Suprapubic skin (tissue), 4 donors: ENCODE measurements around the gene EFHD1. TPM values are rescaled to one million over a fixed set of nuclear protein-coding genes. Genes with fewer than 3 reads are reported as not detected.
"Not testable (repeated sequence)": the region's sequence is repeated elsewhere in the genome, so short reads cannot be mapped to it uniquely, and the experiment has no call there.

Experiments used
- DNase-seq, 2 donors: peaks; one replicate each; pipeline ENCODE4 v3.0.0-alpha.2; 2019; ENCODE audit warnings: low spot score in 2 of 2
- H3K27ac ChIP-seq: fragments of 200-600 bp; sonication (generic); one replicate; pipeline ENCODE4 v1.5.1; 2019
- H3K27me3 ChIP-seq: fragments of 200-600 bp; sonication (generic); one replicate; pipeline ENCODE4 v1.5.1; 2019
- H3K36me3 ChIP-seq: fragments of 200-600 bp; sonication (generic); one replicate; pipeline ENCODE4 v1.5.1; 2019
- H3K4me1 ChIP-seq: fragments of 200-600 bp; sonication (generic); one replicate; pipeline ENCODE4 v1.5.1; 2019
- H3K4me3 ChIP-seq: fragments of 200-600 bp; sonication (generic); one replicate; pipeline ENCODE4 v1.5.1; 2019; ENCODE audit warnings: mild to moderate bottlenecking
- H3K9me3 ChIP-seq: fragments of 200-600 bp; sonication (generic); one replicate; pipeline ENCODE4 v1.5.1; 2019
- EP300 ChIP-seq: sonication (generic); formaldehyde crosslinking; IDR thresholded peaks from one replicate; pipeline ENCODE4 v1.6.1; 2017; ENCODE audit warnings: antibody characterized with exemption
- POLR2A ChIP-seq, 2 donors: fragments of 450-650 bp; IDR thresholded peaks; one replicate each; pipeline ENCODE4 v1.6.1; 2017; ENCODE audit warnings: antibody characterized with exemption in 2 of 2, mild to moderate bottlenecking in 2 of 2, moderate library complexity in 2 of 2
- POLR2AphosphoS5 ChIP-seq, 3 donors: sonication (generic); formaldehyde crosslinking; IDR thresholded peaks; one replicate each; pipeline ENCODE4 v1.6.1; 2017; ENCODE audit warnings: antibody characterized with exemption in 3 of 3
- WGBS: methylation state at CpG from one replicate; pipeline ENCODE4 v1.1.5; 2018; 5-methylcytosine and 5-hydroxymethylcytosine counted together
- total RNA-seq, 4 donors: library from RNA; depleted of rRNA; stranded (reverse); fragments of >200 nt; gene quantifications; one replicate each; pipeline ENCODE4 v1.1.0, GENCODE V29; 2016
- TF ChIP-seq, protein P1 (sequence below), 2 donors: fragments of 200-600 bp in 1 of 2; fragments of 450-650 bp in 1 of 2; sonication (generic) in 1 of 2; IDR thresholded peaks; one replicate each; pipeline ENCODE4 v1.5.1; 2016 to 2019; ENCODE audit warnings: antibody characterized with exemption in 2 of 2, mild to moderate bottlenecking in 1 of 2, moderate library complexity in 1 of 2

Gene EFHD1
- total RNA-seq, 4 donors from 2014 or later, result 4.2 to 18.4 (median 16.6) TPM

DNA sequence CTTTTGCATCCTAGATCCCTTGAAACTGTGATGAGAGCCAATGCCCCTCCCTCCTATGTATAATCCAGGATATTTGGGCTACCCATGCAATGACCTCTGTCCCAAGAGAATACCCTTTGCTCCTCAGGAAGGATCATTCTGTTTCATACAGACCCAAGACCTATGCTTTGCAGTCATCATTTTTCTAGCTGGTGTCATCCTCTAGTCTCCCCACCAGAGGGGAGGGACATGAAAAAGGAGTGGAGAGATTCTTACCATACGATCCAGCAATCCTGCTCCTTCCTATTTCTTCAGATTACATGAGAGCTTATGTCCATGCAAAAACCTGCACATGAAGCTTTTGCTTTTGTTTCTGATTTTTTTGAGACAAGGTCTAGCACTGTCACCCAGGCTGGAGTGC is 50.0 kb downstream of the EFHD1 start:
- Histone ChIP-seq H3K36me3 (no peaks in the 10 kb centered on the region), H3K27ac (no peak overlapping the region), H3K27me3 (no peaks in the 10 kb centered on the region), H3K4me1 (no peaks in the 10 kb centered on the region), H3K9me3 (no peaks in the 10 kb centered on the region), H3K4me3 (no peak overlapping the region)
- no peak for DNase-seq
- 50% methylated on average over 1 of the region's 1 CpG for WGBS
- TF ChIP-seq, protein P1, sequence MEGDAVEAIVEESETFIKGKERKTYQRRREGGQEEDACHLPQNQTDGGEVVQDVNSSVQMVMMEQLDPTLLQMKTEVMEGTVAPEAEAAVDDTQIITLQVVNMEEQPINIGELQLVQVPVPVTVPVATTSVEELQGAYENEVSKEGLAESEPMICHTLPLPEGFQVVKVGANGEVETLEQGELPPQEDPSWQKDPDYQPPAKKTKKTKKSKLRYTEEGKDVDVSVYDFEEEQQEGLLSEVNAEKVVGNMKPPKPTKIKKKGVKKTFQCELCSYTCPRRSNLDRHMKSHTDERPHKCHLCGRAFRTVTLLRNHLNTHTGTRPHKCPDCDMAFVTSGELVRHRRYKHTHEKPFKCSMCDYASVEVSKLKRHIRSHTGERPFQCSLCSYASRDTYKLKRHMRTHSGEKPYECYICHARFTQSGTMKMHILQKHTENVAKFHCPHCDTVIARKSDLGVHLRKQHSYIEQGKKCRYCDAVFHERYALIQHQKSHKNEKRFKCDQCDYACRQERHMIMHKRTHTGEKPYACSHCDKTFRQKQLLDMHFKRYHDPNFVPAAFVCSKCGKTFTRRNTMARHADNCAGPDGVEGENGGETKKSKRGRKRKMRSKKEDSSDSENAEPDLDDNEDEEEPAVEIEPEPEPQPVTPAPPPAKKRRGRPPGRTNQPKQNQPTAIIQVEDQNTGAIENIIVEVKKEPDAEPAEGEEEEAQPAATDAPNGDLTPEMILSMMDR (IDR thresholded peaks at IDR 0.05), result no peak
- TF ChIP-seq POLR2AphosphoS5 (IDR thresholded peaks at IDR 0.05) (no peak), EP300 (no peak), POLR2A (IDR thresholded peaks at IDR 0.05) (no peak)

DNA sequence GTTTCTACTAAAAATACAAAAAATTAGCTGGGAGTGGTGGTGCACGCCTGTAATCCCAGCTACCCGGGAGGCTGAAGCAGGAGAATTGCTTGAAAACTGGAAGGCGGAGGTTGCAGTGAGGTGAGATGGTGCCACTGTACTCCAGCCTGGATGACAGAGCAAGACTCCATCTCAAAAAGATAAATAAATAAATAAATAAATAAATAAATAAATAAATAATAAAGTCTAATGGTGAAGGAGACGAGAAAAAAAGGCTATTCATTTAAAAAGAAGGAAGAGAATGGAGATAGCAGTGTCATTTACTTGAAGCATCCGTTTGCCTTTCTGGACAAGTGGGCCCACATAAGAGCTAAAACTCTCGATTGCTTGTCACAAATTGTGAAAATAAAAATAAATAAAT is 52.0 kb downstream of the EFHD1 start:
- H3K36me3 ChIP-seq, result not testable (repeated sequence)

DNA sequence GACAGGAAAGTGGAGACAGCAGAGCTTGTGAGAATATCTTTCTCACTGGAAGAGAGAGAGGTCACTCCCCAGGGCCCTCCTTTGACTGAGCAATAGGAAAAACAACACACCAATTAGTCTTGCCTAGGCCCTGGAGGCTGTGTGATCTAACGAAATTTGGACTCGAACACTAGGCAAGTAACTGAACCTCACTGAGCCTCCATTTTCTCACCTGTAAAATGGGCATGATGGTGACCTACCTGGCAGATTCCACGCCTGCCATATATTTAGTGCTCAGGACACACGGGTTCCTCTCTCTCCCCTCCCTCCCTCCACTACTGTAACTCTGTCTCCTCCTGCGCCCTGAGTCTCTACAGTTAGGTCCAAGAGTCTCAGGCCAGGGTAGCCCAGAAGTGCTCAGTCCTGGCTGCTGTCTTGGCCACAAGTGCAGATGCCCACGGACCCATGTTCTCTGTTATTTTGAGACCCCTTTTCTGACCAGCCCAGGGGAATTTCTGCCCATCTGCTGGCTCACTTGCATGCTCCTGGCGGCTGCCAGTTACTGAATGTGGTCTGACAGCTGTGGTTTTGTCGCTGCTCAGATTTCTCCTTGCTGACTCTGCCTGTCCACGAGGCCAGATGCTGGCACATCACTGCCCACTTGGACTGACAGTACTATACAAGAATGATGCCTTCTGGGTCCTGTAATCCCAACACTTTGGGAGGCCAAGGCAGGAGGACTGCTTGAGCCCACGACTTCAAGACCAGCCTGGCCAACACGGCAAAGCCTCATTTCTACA is 54.2 kb downstream of the EFHD1 start:
- Histone ChIP-seq H3K4me1 (no peaks in the 10 kb centered on the region), H3K36me3 (no peaks in the 10 kb centered on the region)
- WGBS, result 86% methylated on average over 11 of the region's 11 CpGs

More for the DNA sequence above, 52.0 kb downstream of the EFHD1 start:
- DNase-seq, H3K4me3 ChIP-seq, H3K9me3 ChIP-seq, H3K27me3 ChIP-seq, H3K27ac ChIP-seq, H3K4me1 ChIP-seq: not testable (repeated sequence)
- 81% methylated on average over 6 of the region's 6 CpGs for WGBS

DNA sequence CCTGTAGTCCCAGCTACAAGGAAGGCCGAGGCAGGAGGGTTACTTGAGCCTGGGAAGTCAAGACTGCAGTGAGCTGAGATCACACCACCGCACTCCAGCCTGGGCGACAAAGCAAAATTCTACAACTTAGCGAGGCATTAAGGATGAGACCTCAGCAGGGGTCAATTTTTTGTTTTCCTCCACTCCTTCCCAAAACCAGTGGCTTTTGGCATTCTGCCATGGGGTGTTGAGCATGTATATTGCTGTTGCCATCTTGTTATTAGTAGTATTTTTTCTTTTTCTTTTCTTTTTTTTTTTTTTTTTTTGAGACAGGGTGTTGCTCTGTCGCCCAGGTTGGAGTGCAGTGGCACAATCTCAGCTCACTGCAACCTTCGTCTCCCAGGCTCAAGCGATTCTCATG is 54.8 kb downstream of the EFHD1 start:
- no peak for TF ChIP-seq POLR2AphosphoS5 (IDR thresholded peaks at IDR 0.05)
- no peak for TF ChIP-seq EP300
- TF ChIP-seq, protein P1 (IDR thresholded peaks at IDR 0.05), result no peak
- TF ChIP-seq POLR2A (IDR thresholded peaks at IDR 0.05), result no peak
- Histone ChIP-seq H3K4me3 (no peak overlapping the region), H3K36me3 (no peaks in the 10 kb centered on the region), H3K4me1 (no peaks in the 10 kb centered on the region), H3K9me3 (no peaks in the 10 kb centered on the region), H3K27me3 (no peaks in the 10 kb centered on the region), H3K27ac (no peak overlapping the region)
- DNase-seq, result peak in 1 of 2 donors; percentile 26
- 93% methylated on average over 7 of the region's 7 CpGs for WGBS

More for the DNA sequence above, 54.2 kb downstream of the EFHD1 start:
- DNase-seq, result peak; percentile 19 to 28
- TF ChIP-seq POLR2A (IDR thresholded peaks at IDR 0.05) (no peak), POLR2AphosphoS5 (IDR thresholded peaks at IDR 0.05) (no peak), EP300 (no peak)
- TF ChIP-seq, protein P1 (IDR thresholded peaks at IDR 0.05), result no peak
- H3K27me3 ChIP-seq, result no peaks in the 10 kb centered on the region
- no peak overlapping the region for H3K27ac ChIP-seq
- H3K4me3 ChIP-seq, result no peak overlapping the region
- H3K9me3 ChIP-seq, result no peaks in the 10 kb centered on the region

DNA sequence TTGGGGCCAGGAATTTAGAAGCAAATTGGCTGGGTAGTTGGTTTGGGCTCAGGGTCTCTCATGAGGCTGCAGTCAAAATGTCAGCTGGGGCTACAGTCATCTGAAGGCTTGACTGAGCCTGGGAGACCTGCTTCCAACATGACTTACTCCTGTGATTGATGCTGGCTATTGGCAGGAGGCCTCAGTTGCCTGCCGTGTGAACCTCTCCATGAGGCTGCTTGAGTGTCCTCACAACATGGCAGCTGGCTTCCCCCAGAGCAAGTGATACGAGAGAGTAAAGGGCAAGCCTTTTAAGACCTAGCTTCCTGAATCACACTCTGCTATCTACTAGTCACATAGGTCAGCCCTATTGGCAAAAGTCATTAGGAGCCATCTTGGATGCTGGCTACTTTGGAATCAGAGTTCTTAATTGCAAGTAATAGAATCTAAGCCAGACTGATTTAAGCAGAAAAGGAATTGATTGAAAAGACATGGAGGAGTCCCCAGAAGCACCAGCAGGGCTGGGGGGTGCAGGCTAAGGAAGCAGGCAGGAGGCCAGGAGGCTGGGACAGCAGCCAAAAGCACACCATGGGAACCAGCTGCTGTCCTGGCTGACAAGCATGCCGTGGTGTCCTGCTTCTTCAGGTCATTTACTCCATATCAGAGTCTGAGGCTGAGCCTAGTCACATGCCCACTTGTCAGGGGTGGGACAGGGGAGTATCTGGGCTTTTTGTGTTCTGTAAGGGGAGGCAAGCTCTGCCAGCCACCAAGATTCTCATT is 55.9 kb downstream of the EFHD1 start:
- no peaks in the 10 kb centered on the region for H3K27me3 ChIP-seq
- H3K36me3 ChIP-seq, result no peaks in the 10 kb centered on the region
- no peaks in the 10 kb centered on the region for H3K4me1 ChIP-seq
- no peaks in the 10 kb centered on the region for H3K9me3 ChIP-seq
- H3K27ac ChIP-seq, result no peak overlapping the region
- TF ChIP-seq, protein P1 (IDR thresholded peaks at IDR 0.05), result no peak
- TF ChIP-seq EP300, result no peak
- TF ChIP-seq POLR2AphosphoS5 (IDR thresholded peaks at IDR 0.05), result no peak
- TF ChIP-seq POLR2A (IDR thresholded peaks at IDR 0.05), result no peak
- peak; percentile 37 to 47 for DNase-seq
- H3K4me3 ChIP-seq, result no peak overlapping the region
- 65% methylated on average over 3 of the region's 3 CpGs for WGBS

DNA sequence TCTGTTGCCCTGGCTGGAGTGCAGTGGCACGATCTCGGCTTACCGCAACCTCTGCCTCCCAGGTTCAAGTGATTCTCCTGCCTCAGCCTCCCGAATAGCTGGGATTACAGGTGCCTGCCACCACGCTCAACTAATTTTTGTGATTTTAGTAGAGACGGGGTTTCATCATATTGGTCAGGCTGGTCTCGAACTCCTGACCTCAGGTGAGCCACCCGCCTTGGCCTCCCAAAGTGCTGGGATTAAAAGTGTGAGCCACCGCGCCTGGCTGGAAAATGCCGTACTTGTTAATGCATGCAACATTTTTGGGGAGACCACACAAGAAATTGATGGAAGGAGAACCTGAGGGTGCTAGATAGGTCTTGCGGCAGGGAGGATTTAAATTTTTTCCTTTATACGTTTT is 57.7 kb downstream of the EFHD1 start:
- H3K27ac ChIP-seq, H3K27me3 ChIP-seq, H3K4me3 ChIP-seq, H3K4me1 ChIP-seq, H3K9me3 ChIP-seq, H3K36me3 ChIP-seq: not testable (repeated sequence)
- WGBS, result 94% methylated on average over 13 of the region's 13 CpGs
- peak; percentile 5 to 24 for DNase-seq
